Transverse colon (tissue), 4 donors: ENCODE measurements around the gene TRIM61.

Experiments used
- CTCF ChIP-seq, 5 experiments: fragments of 200-600 bp in 3 of 5; fragments of 450-650 bp in 2 of 5; sonication (generic) in 3 of 5; IDR thresholded peaks; 1 replicate in 2 of 5; 2 replicates in 3 of 5; pipeline ENCODE4 v1.5.1; 2016 to 2017; ENCODE audit warnings: antibody characterized with exemption in 5 of 5, inconsistent platforms in 3 of 5, mild to moderate bottlenecking in 2 of 5, moderate library complexity in 1 of 5
- EP300 ChIP-seq: sonication (generic); formaldehyde crosslinking; IDR thresholded peaks from one replicate; pipeline ENCODE4 v1.6.1; 2017; ENCODE audit warnings: antibody characterized with exemption, low read depth
- POLR2A ChIP-seq: fragments of 450-650 bp; IDR thresholded peaks from one replicate; pipeline ENCODE4 v1.6.1; 2016; ENCODE audit warnings: antibody characterized with exemption, mild to moderate bottlenecking, moderate library complexity
- POLR2AphosphoS5 ChIP-seq, 3 donors: sonication (generic); formaldehyde crosslinking; IDR thresholded peaks; one replicate each; pipeline ENCODE4 v1.6.1; 2016; ENCODE audit warnings: antibody characterized with exemption in 3 of 3

- TF ChIP-seq POLR2A (no peak), POLR2AphosphoS5 (IDR thresholded peaks at IDR 0.05) (no peak), CTCF (IDR thresholded peaks at IDR 0.05) (no peak), EP300 (no peak)
These were observed 27.9 kb downstream of the TRIM61 start for GRCh38 chr4:164949448-164950143.
